Stimulated activated naive CD8-positive, alpha-beta T cell treated with anti-CD3 and anti-CD28 coated beads, Interleukin-15, amount 100 ng/mL, for 72 hours (primary cell): ENCODE measurements around the gene PTPN14.

ENCODE experiments used
- ATAC-seq: fragments of 150-1000 bp; cut with Tn5 transposase; 2 replicates; pipeline ENCODE4 v1.10.0; 2021; ENCODE audit warnings: mild to moderate bottlenecking, moderate library complexity
- DNase-seq, 2 donors: peaks; one replicate each; pipeline ENCODE4 v3.0.0; 2021 to 2022
- H3K27ac Mint-ChIP-seq, 2 donors: one replicate each; pipeline ENCODE4 v1.8.0; 2022; ENCODE audit warnings: mild to moderate bottlenecking in 2 of 2, mixed read lengths in 2 of 2, moderate library complexity in 2 of 2
- H3K27me3 Mint-ChIP-seq: one replicate; pipeline ENCODE4 v1.8.0; 2022; ENCODE audit warnings: mixed read lengths
- H3K4me1 Mint-ChIP-seq: one replicate; pipeline ENCODE4 v1.8.0; 2022; ENCODE audit warnings: mild to moderate bottlenecking, mixed read lengths
- H3K4me3 Mint-ChIP-seq, 2 donors: one replicate each; pipeline ENCODE4 v1.8.0; 2022; ENCODE audit warnings: mild to moderate bottlenecking in 2 of 2, mixed read lengths in 2 of 2, moderate library complexity in 1 of 2
- H3K9me3 Mint-ChIP-seq, 2 donors: one replicate each; pipeline ENCODE4 v1.8.0; 2022; ENCODE audit warnings: mixed read lengths in 2 of 2

PTPN14 gene

GRCh38 chr1:214389734-214390133, 161.7 kb downstream of the PTPN14 start:
- no peak for DNase-seq
- H3K27ac Mint-ChIP-seq, result no peak overlapping the region
- no peaks in the 10 kb centered on the region for H3K9me3 Mint-ChIP-seq
- H3K4me1 Mint-ChIP-seq, result no peaks in the 10 kb centered on the region
- H3K27me3 Mint-ChIP-seq, result no peaks in the 10 kb centered on the region
- no peak overlapping the region for H3K4me3 Mint-ChIP-seq
- ATAC-seq, result no peak

GRCh38 chr1:214386747-214387146, 164.7 kb downstream of the PTPN14 start:
- no peak overlapping the region for H3K27ac Mint-ChIP-seq
- H3K4me1 Mint-ChIP-seq, result no peaks in the 10 kb centered on the region
- no peaks in the 10 kb centered on the region for H3K27me3 Mint-ChIP-seq
- no peak overlapping the region for H3K4me3 Mint-ChIP-seq
- ATAC-seq (no peak), DNase-seq (no peak)
- no peaks in the 10 kb centered on the region for H3K9me3 Mint-ChIP-seq

GRCh38 chr1:214386333-214386732, 165.1 kb downstream of the PTPN14 start:
- ATAC-seq (no peak), DNase-seq (no peak)
- no peaks in the 10 kb centered on the region for H3K27me3 Mint-ChIP-seq
- H3K4me3 Mint-ChIP-seq, result no peak overlapping the region
- H3K27ac Mint-ChIP-seq, result no peak overlapping the region
- no peaks in the 10 kb centered on the region for H3K9me3 Mint-ChIP-seq
- no peaks in the 10 kb centered on the region for H3K4me1 Mint-ChIP-seq

- DNase-seq (no peak), ATAC-seq (no peak)
- Mint-ChIP-seq H3K4me1 (no peaks in the 10 kb centered on the region), H3K4me3 (no peak overlapping the region), H3K27ac (no peak overlapping the region), H3K27me3 (no peaks in the 10 kb centered on the region), H3K9me3 (no peaks in the 10 kb centered on the region)
Measured at GRCh38 chr1:214385428-214385827, 166.0 kb downstream of the PTPN14 start.

GRCh38 chr1:214384373-214385079, 166.9 kb downstream of the PTPN14 start:
- no peaks in the 10 kb centered on the region for H3K9me3 Mint-ChIP-seq
- H3K27me3 Mint-ChIP-seq, result peaks cover 5% of the 10 kb centered on the region
- DNase-seq (no peak), ATAC-seq (peak; percentile 20)
- no peaks in the 10 kb centered on the region for H3K4me1 Mint-ChIP-seq
- no peak overlapping the region for H3K27ac Mint-ChIP-seq
- H3K4me3 Mint-ChIP-seq, result no peak overlapping the region

GRCh38 chr1:214383381-214384372, 167.7 kb downstream of the PTPN14 start:
- Mint-ChIP-seq H3K27ac (peak overlapping the region in 1 of 2 donors; percentile 61), H3K27me3 (peaks cover 7% of the 10 kb centered on the region), H3K9me3 (no peaks in the 10 kb centered on the region), H3K4me1 (no peaks in the 10 kb centered on the region), H3K4me3 (no peak overlapping the region)
- ATAC-seq (no peak), DNase-seq (no peak)

- peaks cover 7% of the 10 kb centered on the region for H3K27me3 Mint-ChIP-seq
- H3K27ac Mint-ChIP-seq, result no peak overlapping the region
- H3K4me3 Mint-ChIP-seq, result no peak overlapping the region
- H3K9me3 Mint-ChIP-seq, result no peaks in the 10 kb centered on the region
- ATAC-seq (no peak), DNase-seq (no peak)
- H3K4me1 Mint-ChIP-seq, result no peaks in the 10 kb centered on the region
Measured at GRCh38 chr1:214380986-214381695, 170.3 kb downstream of the PTPN14 start.

- Mint-ChIP-seq H3K27ac (no peak overlapping the region), H3K9me3 (no peaks in the 10 kb centered on the region), H3K27me3 (peaks cover 7% of the 10 kb centered on the region), H3K4me1 (no peaks in the 10 kb centered on the region), H3K4me3 (no peak overlapping the region)
- no peak for DNase-seq
- ATAC-seq, result no peak
Measured at GRCh38 chr1:214380396-214380795, 171.0 kb downstream of the PTPN14 start.

- no peak for ATAC-seq
- Mint-ChIP-seq H3K27me3 (peaks cover 7% of the 10 kb centered on the region), H3K4me1 (no peaks in the 10 kb centered on the region), H3K4me3 (no peak overlapping the region), H3K9me3 (no peaks in the 10 kb centered on the region), H3K27ac (peak overlapping the region in 1 of 2 donors; percentile 76)
- DNase-seq, result no peak
Measured at GRCh38 chr1:214379236-214379970, 172.0 kb downstream of the PTPN14 start.

- DNase-seq (no peak), ATAC-seq (no peak)
- H3K9me3 Mint-ChIP-seq, result no peaks in the 10 kb centered on the region
- no peak overlapping the region for H3K4me3 Mint-ChIP-seq
- no peak overlapping the region for H3K27ac Mint-ChIP-seq
- peaks cover 7% of the 10 kb centered on the region for H3K27me3 Mint-ChIP-seq
- no peaks in the 10 kb centered on the region for H3K4me1 Mint-ChIP-seq
Measured at GRCh38 chr1:214378492-214378891, 172.9 kb downstream of the PTPN14 start.

- no peaks in the 10 kb centered on the region for H3K9me3 Mint-ChIP-seq
- peaks cover 7% of the 10 kb centered on the region for H3K27me3 Mint-ChIP-seq
- no peak overlapping the region for H3K27ac Mint-ChIP-seq
- no peak for DNase-seq
- ATAC-seq, result no peak
- no peaks in the 10 kb centered on the region for H3K4me1 Mint-ChIP-seq
- H3K4me3 Mint-ChIP-seq, result no peak overlapping the region
Measured at GRCh38 chr1:214377886-214378285, 173.5 kb downstream of the PTPN14 start.

GRCh38 chr1:214377485-214377884, 173.9 kb downstream of the PTPN14 start:
- Mint-ChIP-seq H3K4me3 (no peak overlapping the region), H3K27me3 (peaks cover 8% of the 10 kb centered on the region), H3K9me3 (no peaks in the 10 kb centered on the region), H3K4me1 (no peaks in the 10 kb centered on the region), H3K27ac (no peak overlapping the region)
- DNase-seq (no peak), ATAC-seq (no peak)

GRCh38 chr1:214372092-214372491, 179.3 kb downstream of the PTPN14 start:
- Mint-ChIP-seq H3K4me1 (no peaks in the 10 kb centered on the region), H3K27ac (peak overlapping the region in 1 of 2 donors; percentile 20), H3K4me3 (no peak overlapping the region), H3K9me3 (no peaks in the 10 kb centered on the region), H3K27me3 (peaks cover 36% of the 10 kb centered on the region)
- no peak for DNase-seq
- ATAC-seq, result no peak

- no peak for DNase-seq
- no peak for ATAC-seq
- no peaks in the 10 kb centered on the region for H3K4me1 Mint-ChIP-seq
- H3K4me3 Mint-ChIP-seq, result no peak overlapping the region
- H3K9me3 Mint-ChIP-seq, result no peaks in the 10 kb centered on the region
- H3K27ac Mint-ChIP-seq, result no peak overlapping the region
- H3K27me3 Mint-ChIP-seq, result peaks cover 36% of the 10 kb centered on the region
Measured at GRCh38 chr1:214370615-214371014, 180.8 kb downstream of the PTPN14 start.

GRCh38 chr1:214369364-214369763, 182.0 kb downstream of the PTPN14 start:
- peaks cover 47% of the 10 kb centered on the region for H3K27me3 Mint-ChIP-seq
- H3K4me3 Mint-ChIP-seq, result no peak overlapping the region
- ATAC-seq (no peak), DNase-seq (no peak)
- no peak overlapping the region for H3K27ac Mint-ChIP-seq
- no peaks in the 10 kb centered on the region for H3K4me1 Mint-ChIP-seq
- no peaks in the 10 kb centered on the region for H3K9me3 Mint-ChIP-seq
